MM.1S (cell line): Measurements from ENCODE around the gene DCTN3.

Experiments used
- DNase-seq: peaks from one replicate; pipeline ENCODE4 v3.0.0-alpha.2; 2015
- H2AFZ ChIP-seq: fragments of 300-600 bp; sonication (generic); 2 replicates; pipeline ENCODE4 v1.6.0; 2016; ENCODE audit warnings: antibody characterized with exemption, low read length
- H3F3A ChIP-seq: fragments of 300-600 bp; sonication (generic); 2 replicates; pipeline ENCODE4 v1.6.1; 2016; ENCODE audit warnings: mild to moderate bottlenecking, antibody characterized with exemption, low read length, moderate library complexity, mixed read lengths; ENCODE audit not compliant: insufficient read depth
- H3K27ac ChIP-seq: fragments of 300-600 bp; sonication (generic); 2 replicates; pipeline ENCODE4 v1.5.1; 2016; ENCODE audit warnings: mild to moderate bottlenecking, low read length
- H3K27me3 ChIP-seq: fragments of 300-600 bp; sonication (generic); replicated peaks from 2 replicates; pipeline ENCODE4 v1.6.0; 2016; ENCODE audit warnings: low read length; ENCODE audit not compliant: insufficient read depth
- H3K36me3 ChIP-seq: fragments of 300-600 bp; sonication (generic); replicated peaks from 2 replicates; pipeline ENCODE4 v1.6.1; 2016; ENCODE audit warnings: mild to moderate bottlenecking, low read length, mixed read lengths; ENCODE audit not compliant: insufficient read depth
- H3K4me1 ChIP-seq: fragments of 300-600 bp; sonication (generic); 2 replicates; pipeline ENCODE4 v1.6.1; 2016; ENCODE audit warnings: low read length, mixed read lengths
- H3K4me2 ChIP-seq: fragments of 300-600 bp; sonication (generic); 2 replicates; pipeline ENCODE4 v1.6.0; 2016; ENCODE audit warnings: low read depth, low read length
- H3K4me3 ChIP-seq: fragments of 300-600 bp; sonication (generic); 2 replicates; pipeline ENCODE4 v1.5.1; 2016; ENCODE audit warnings: low read length, mixed read lengths
- H3K79me2 ChIP-seq: fragments of 300-600 bp; sonication (generic); 2 replicates; pipeline ENCODE4 v1.6.1; 2016; ENCODE audit warnings: mixed run types, low read length, mixed read lengths
- H3K9ac ChIP-seq: fragments of 300-600 bp; sonication (generic); 2 replicates; pipeline ENCODE4 v1.6.1; 2016; ENCODE audit warnings: low read length, mixed read lengths
- H3K9me2 ChIP-seq: fragments of 300-600 bp; sonication (generic); replicated peaks from 2 replicates; pipeline ENCODE4 v1.6.1; 2016; ENCODE audit warnings: mild to moderate bottlenecking, low read length, mixed read lengths; ENCODE audit not compliant: insufficient read depth
- H3K9me3 ChIP-seq: fragments of 300-600 bp; sonication (generic); replicated peaks from 2 replicates; pipeline ENCODE4 v1.6.1; 2016; ENCODE audit warnings: mild to moderate bottlenecking, low read length, mixed read lengths; ENCODE audit not compliant: insufficient read depth
- H4K20me1 ChIP-seq: fragments of 300-600 bp; sonication (generic); 2 replicates; pipeline ENCODE4 v1.6.1; 2016; ENCODE audit warnings: mild to moderate bottlenecking, low read length, moderate library complexity, mixed read lengths; ENCODE audit not compliant: insufficient read depth
- EZH2 ChIP-seq: fragments of 300-600 bp; sonication (generic); optimal IDR thresholded peaks from 2 replicates; pipeline ENCODE3; 2017; ENCODE audit warnings: low read depth, mild to moderate bottlenecking, antibody characterized with exemption, low read length, mixed read lengths
- EZH2phosphoT487 ChIP-seq: fragments of 300-600 bp; sonication (generic); IDR thresholded peaks from 2 replicates; pipeline ENCODE4 v1.6.1; 2018; ENCODE audit warnings: antibody characterized with exemption, low read length
- TF ChIP-seq, protein P1 (sequence below): fragments of 300-600 bp; sonication (generic); IDR thresholded peaks from 2 replicates; pipeline ENCODE4 v1.5.1; 2016; ENCODE audit warnings: antibody characterized with exemption, low read length, mixed read lengths

The DCTN3 gene

GRCh38 chr9:34655394-34655793 lies 35.1 kb upstream of the DCTN3 start:
- H3K4me2 ChIP-seq = no peak overlapping the region
- H3K9ac ChIP-seq = no peak overlapping the region
- no peaks in the 10 kb centered on the region for H3K9me3 ChIP-seq
- H3K27me3 ChIP-seq = no peaks in the 10 kb centered on the region
- no peak for TF ChIP-seq EZH2
- no peaks in the 10 kb centered on the region for H4K20me1 ChIP-seq
- H2AFZ ChIP-seq = no peak overlapping the region
- no peak overlapping the region for H3K27ac ChIP-seq
- H3K79me2 ChIP-seq = no peaks in the 10 kb centered on the region
- H3K9me2 ChIP-seq = no peaks in the 10 kb centered on the region
- no peaks in the 10 kb centered on the region for H3K36me3 ChIP-seq
- no peaks in the 10 kb centered on the region for H3K4me1 ChIP-seq
- H3K4me3 ChIP-seq = no peak overlapping the region
- no peak for DNase-seq
- peaks cover 4% of the 10 kb centered on the region; the same call in 1 of the 2 replicates for H3F3A ChIP-seq

GRCh38 chr9:34654323-34655051 lies 34.2 kb upstream of the DCTN3 start:
- TF ChIP-seq, protein P1, sequence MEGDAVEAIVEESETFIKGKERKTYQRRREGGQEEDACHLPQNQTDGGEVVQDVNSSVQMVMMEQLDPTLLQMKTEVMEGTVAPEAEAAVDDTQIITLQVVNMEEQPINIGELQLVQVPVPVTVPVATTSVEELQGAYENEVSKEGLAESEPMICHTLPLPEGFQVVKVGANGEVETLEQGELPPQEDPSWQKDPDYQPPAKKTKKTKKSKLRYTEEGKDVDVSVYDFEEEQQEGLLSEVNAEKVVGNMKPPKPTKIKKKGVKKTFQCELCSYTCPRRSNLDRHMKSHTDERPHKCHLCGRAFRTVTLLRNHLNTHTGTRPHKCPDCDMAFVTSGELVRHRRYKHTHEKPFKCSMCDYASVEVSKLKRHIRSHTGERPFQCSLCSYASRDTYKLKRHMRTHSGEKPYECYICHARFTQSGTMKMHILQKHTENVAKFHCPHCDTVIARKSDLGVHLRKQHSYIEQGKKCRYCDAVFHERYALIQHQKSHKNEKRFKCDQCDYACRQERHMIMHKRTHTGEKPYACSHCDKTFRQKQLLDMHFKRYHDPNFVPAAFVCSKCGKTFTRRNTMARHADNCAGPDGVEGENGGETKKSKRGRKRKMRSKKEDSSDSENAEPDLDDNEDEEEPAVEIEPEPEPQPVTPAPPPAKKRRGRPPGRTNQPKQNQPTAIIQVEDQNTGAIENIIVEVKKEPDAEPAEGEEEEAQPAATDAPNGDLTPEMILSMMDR = no peak
- TF ChIP-seq EZH2 = no peak
- no peak for TF ChIP-seq EZH2phosphoT487
- H3F3A ChIP-seq = peaks cover 4% of the 10 kb centered on the region; the same call in 1 of the 2 replicates
- no peaks in the 10 kb centered on the region for H3K9me2 ChIP-seq
- H3K27me3 ChIP-seq = no peaks in the 10 kb centered on the region
- H4K20me1 ChIP-seq = no peaks in the 10 kb centered on the region
- no peaks in the 10 kb centered on the region for H3K36me3 ChIP-seq
- H3K9me3 ChIP-seq = no peaks in the 10 kb centered on the region
- H3K4me2 ChIP-seq = no peak overlapping the region
- no peak overlapping the region for H3K4me3 ChIP-seq
- no peaks in the 10 kb centered on the region for H3K4me1 ChIP-seq
- no peak for DNase-seq
- H3K79me2 ChIP-seq = no peaks in the 10 kb centered on the region
- no peak overlapping the region for H3K9ac ChIP-seq
- no peak overlapping the region for H3K27ac ChIP-seq
- no peak overlapping the region for H2AFZ ChIP-seq

- H3K4me2 ChIP-seq = peak overlapping the region; percentile 64; the same call in 1 of the 2 replicates
- no peak for DNase-seq
Measured at GRCh38 chr9:34653151-34654072, 33.1 kb upstream of the DCTN3 start.

More at GRCh38 chr9:34653151-34654072, 33.1 kb upstream of the DCTN3 start:
- no peak for TF ChIP-seq EZH2
- TF ChIP-seq, protein P1 = no peak
- TF ChIP-seq EZH2phosphoT487 = no peak
- H3K9me2 ChIP-seq = no peaks in the 10 kb centered on the region
- no peak overlapping the region for H2AFZ ChIP-seq
- H3K9ac ChIP-seq = no peak overlapping the region
- H3K4me3 ChIP-seq = no peak overlapping the region
- H3K4me1 ChIP-seq = no peaks in the 10 kb centered on the region
- H3K79me2 ChIP-seq = peaks cover 7% of the 10 kb centered on the region; the same call in 1 of the 2 replicates
- no peaks in the 10 kb centered on the region for H4K20me1 ChIP-seq
- no peaks in the 10 kb centered on the region for H3K27me3 ChIP-seq
- H3F3A ChIP-seq = peaks cover 4% of the 10 kb centered on the region; the same call in 1 of the 2 replicates
- H3K36me3 ChIP-seq = 0 out of 2 replicates have a peak, but pooled peaks cover 3% of the 10 kb centered on the region
- H3K9me3 ChIP-seq = no peaks in the 10 kb centered on the region
- no peak overlapping the region for H3K27ac ChIP-seq
